ENCODE results near the gene AUH. TPM values are rescaled to one million over a fixed set of nuclear protein-coding genes. Genes with fewer than 3 reads are reported as not detected.

AUH gene
- total RNA-seq, 1 donor from 2014 or later, result 14.0 TPM

- H3K4me3 Mint-ChIP-seq, result no peak overlapping the region
- no peak overlapping the region for H3K27ac Mint-ChIP-seq
- POLR2A ChIA-PET, result no interaction called here
- DNase-seq, result no peak
- H3K27me3 Mint-ChIP-seq, result no peaks in the 10 kb centered on the region
- no peaks in the 10 kb centered on the region for H3K36me3 Mint-ChIP-seq (ENCODE audit: low read depth)
- TF ChIP-seq CTCF (IDR thresholded peaks at IDR 0.05), result no peak
- intact Hi-C loops (cut with micrococcal nuclease), result no loop called here
- no peak for ATAC-seq (ENCODE audit: low read depth)
- peaks cover 18% of the 10 kb centered on the region for H3K4me1 Mint-ChIP-seq
- H3K9me3 Mint-ChIP-seq, result no peaks in the 10 kb centered on the region
- CTCF ChIA-PET, result no interaction called here
Measured at GRCh38 chr9:91187965-91188344, 173.8 kb downstream of the AUH start.

- Mint-ChIP-seq H3K4me3 (no peak overlapping the region), H3K27ac (no peak overlapping the region), H3K9me3 (no peaks in the 10 kb centered on the region), H3K4me1 (peaks cover 19% of the 10 kb centered on the region), H3K36me3 (ENCODE audit: low read depth) (no peaks in the 10 kb centered on the region), H3K27me3 (no peaks in the 10 kb centered on the region)
- DNase-seq, result no peak
- no peak for TF ChIP-seq CTCF (IDR thresholded peaks at IDR 0.05)
- ChIA-PET POLR2A (interaction anchor here (0.6 kb wide), 1 partner anchor 1861 kb away, joined by 3 read pairs; no protein-coding TSS in a partner anchor), CTCF (no interaction called here)
- no peak for ATAC-seq (ENCODE audit: low read depth)
- intact Hi-C loops (cut with micrococcal nuclease), result no loop called here
Measured at GRCh38 chr9:91187311-91187964, 174.3 kb downstream of the AUH start.

- POLR2A ChIA-PET, result interaction anchor here (0.6 kb wide), 1 partner anchor 1860 kb away, joined by 3 read pairs; no protein-coding TSS in a partner anchor
- intact Hi-C loops (cut with micrococcal nuclease), result no loop called here
- ATAC-seq (ENCODE audit: low read depth), result no peak
Measured at GRCh38 chr9:91186632-91187108, 175.0 kb downstream of the AUH start.

GRCh38 chr9:91185193-91185886 is 176.4 kb downstream of the AUH start:
- CTCF ChIA-PET, result no interaction called here
- DNase-seq, result no peak
- no peaks in the 10 kb centered on the region for H3K27me3 Mint-ChIP-seq
- POLR2A ChIA-PET, result no interaction called here
- no peaks in the 10 kb centered on the region for H3K36me3 Mint-ChIP-seq (ENCODE audit: low read depth)
- TF ChIP-seq CTCF (IDR thresholded peaks at IDR 0.05), result no peak
- no peaks in the 10 kb centered on the region for H3K9me3 Mint-ChIP-seq
- no peak for ATAC-seq (ENCODE audit: low read depth)
- H3K27ac Mint-ChIP-seq, result no peak overlapping the region
- H3K4me3 Mint-ChIP-seq, result no peak overlapping the region
- intact Hi-C loops (cut with micrococcal nuclease), result no loop called here
- peaks cover 7% of the 10 kb centered on the region for H3K4me1 Mint-ChIP-seq

More at GRCh38 chr9:91186632-91187108, 175.0 kb downstream of the AUH start:
- Mint-ChIP-seq H3K9me3 (no peaks in the 10 kb centered on the region), H3K36me3 (ENCODE audit: low read depth) (no peaks in the 10 kb centered on the region), H3K27me3 (no peaks in the 10 kb centered on the region), H3K4me3 (no peak overlapping the region), H3K4me1 (peaks cover 13% of the 10 kb centered on the region), H3K27ac (no peak overlapping the region)
- TF ChIP-seq CTCF (IDR thresholded peaks at IDR 0.05), result no peak
- CTCF ChIA-PET, result no interaction called here
- no peak for DNase-seq

GRCh38 chr9:91182429-91183225 is 179.1 kb downstream of the AUH start:
- ChIA-PET POLR2A (interaction anchor here (0.6 kb wide), 1 partner anchor 224 kb away, joined by 6 read pairs; no protein-coding TSS in a partner anchor), CTCF (no interaction called here)
- Mint-ChIP-seq H3K4me1 (peaks cover 12% of the 10 kb centered on the region), H3K27ac (no peak overlapping the region), H3K27me3 (no peaks in the 10 kb centered on the region), H3K36me3 (ENCODE audit: low read depth) (no peaks in the 10 kb centered on the region), H3K9me3 (no peaks in the 10 kb centered on the region), H3K4me3 (no peak overlapping the region)
- no peak for ATAC-seq (ENCODE audit: low read depth)
- no peak for DNase-seq
- intact Hi-C loops (cut with micrococcal nuclease), result no loop called here
- TF ChIP-seq CTCF (IDR thresholded peaks at IDR 0.05), result no peak

All from activated B cell treated with CpG ODN at 0.5 μM for 24 hours (primary cell).